SHP77 (cell line): ENCODE results near the gene GALNT15.

Experiments used
- DNase-seq, 2 experiments: peaks; one replicate each; lab custom pipeline; 2025; lab: John Stamatoyannopoulos, UW

The GALNT15 gene

GRCh38 chr3:16151109-16151508 is 23.4 kb upstream of the GALNT15 start:
- DNase-seq = no peak

- no peak for DNase-seq
These were observed 6.3 kb upstream of the GALNT15 start for GRCh38 chr3:16168211-16168610.

GRCh38 chr3:16171009-16171408 is 3.5 kb upstream of the GALNT15 start:
- DNase-seq = no peak

GRCh38 chr3:16171825-16172224 is 2.7 kb upstream of the GALNT15 start:
- DNase-seq = no peak

GRCh38 chr3:16173283-16174025 is 1.0 kb upstream of the GALNT15 start:
- no peak for DNase-seq

- DNase-seq = no peak
These were observed 489 bp upstream of the GALNT15 start for GRCh38 chr3:16174026-16174355.

GRCh38 chr3:16174976-16175901 is 759 bp downstream of the GALNT15 start:
- no peak for DNase-seq

- DNase-seq = no peak
These were observed 2.0 kb downstream of the GALNT15 start for GRCh38 chr3:16176391-16177030.

GRCh38 chr3:16177382-16177781 is 2.9 kb downstream of the GALNT15 start:
- DNase-seq = no peak

GRCh38 chr3:16177962-16178627 is 3.6 kb downstream of the GALNT15 start:
- no peak for DNase-seq

- no peak for DNase-seq
These were observed 4.1 kb downstream of the GALNT15 start for GRCh38 chr3:16178628-16178988.

GRCh38 chr3:16179261-16179660 is 4.8 kb downstream of the GALNT15 start:
- DNase-seq = no peak

GRCh38 chr3:16179771-16180736 is 5.6 kb downstream of the GALNT15 start:
- DNase-seq = no peak

GRCh38 chr3:16180737-16181134 is 6.3 kb downstream of the GALNT15 start:
- no peak for DNase-seq

- DNase-seq = no peak
These were observed 6.9 kb downstream of the GALNT15 start for GRCh38 chr3:16181361-16181760.

GRCh38 chr3:16182183-16182582 is 7.7 kb downstream of the GALNT15 start:
- DNase-seq = no peak

- DNase-seq = no peak
These were observed 8.1 kb downstream of the GALNT15 start for GRCh38 chr3:16182612-16183011.

GRCh38 chr3:16183082-16183481 is 8.6 kb downstream of the GALNT15 start:
- no peak for DNase-seq

- DNase-seq = no peak
These were observed 9.3 kb downstream of the GALNT15 start for GRCh38 chr3:16183601-16184270.

- no peak for DNase-seq
These were observed 11.6 kb downstream of the GALNT15 start for GRCh38 chr3:16186086-16186485.

GRCh38 chr3:16186565-16186964 is 12.1 kb downstream of the GALNT15 start:
- DNase-seq = no peak
